ENCODE results near the gene ELAVL1.
"Not testable (repeated sequence)": the region's sequence is repeated elsewhere in the genome, so short reads cannot be mapped to it uniquely, and the experiment has no call there.

The ELAVL1 gene

GRCh38 chr19:7924241-7924640 is 81.2 kb downstream of the ELAVL1 start:
- no peak for DNase-seq (ENCODE audit: low read depth, low spot score)

- DNase-seq (ENCODE audit: low read depth, low spot score), result no peak
Observed at GRCh38 chr19:7923295-7924191, 81.9 kb downstream of the ELAVL1 start.

- DNase-seq (ENCODE audit: low read depth, low spot score), result no peak
Observed at GRCh38 chr19:7922836-7923195, 82.6 kb downstream of the ELAVL1 start.

- no peak for DNase-seq (ENCODE audit: low read depth, low spot score)
Observed at GRCh38 chr19:7921967-7922835, 83.2 kb downstream of the ELAVL1 start.

- no peak for DNase-seq (ENCODE audit: low read depth, low spot score)
Observed at GRCh38 chr19:7921302-7921966, 84.0 kb downstream of the ELAVL1 start.

GRCh38 chr19:7920519-7921301 is 84.7 kb downstream of the ELAVL1 start:
- peak; percentile 99 for DNase-seq (ENCODE audit: low read depth, low spot score)

- DNase-seq (ENCODE audit: low read depth, low spot score), result peak; percentile 91
Observed at GRCh38 chr19:7919610-7920518, 85.6 kb downstream of the ELAVL1 start, which contains the start of gene SNAPC2. SNAPC2 (plus strand) TSS chr19:7920338; CDS start chr19:7920367, 29 bp downstream.

GRCh38 chr19:7918615-7919421 is 86.6 kb downstream of the ELAVL1 start:
- no peak for DNase-seq (ENCODE audit: low read depth, low spot score)

- DNase-seq (ENCODE audit: low read depth, low spot score), result not testable (repeated sequence)
Observed at GRCh38 chr19:7918062-7918614, 87.3 kb downstream of the ELAVL1 start.

- DNase-seq (ENCODE audit: low read depth, low spot score), result no peak
Observed at GRCh38 chr19:7917267-7918061, 88.0 kb downstream of the ELAVL1 start.

GRCh38 chr19:7916955-7917266 is 88.5 kb downstream of the ELAVL1 start:
- no peak for DNase-seq (ENCODE audit: low read depth, low spot score)

GRCh38 chr19:7916103-7916954 is 89.1 kb downstream of the ELAVL1 start:
- DNase-seq (ENCODE audit: low read depth, low spot score), result no peak

- no peak for DNase-seq (ENCODE audit: low read depth, low spot score)
Observed at GRCh38 chr19:7915250-7916102, 90.0 kb downstream of the ELAVL1 start.

GRCh38 chr19:7914598-7915045 is 90.8 kb downstream of the ELAVL1 start, which contains the start of gene TGFBR3L:
TGFBR3L (plus strand) TSS chr19:7914830.
- no peak for DNase-seq (ENCODE audit: low read depth, low spot score)

- DNase-seq (ENCODE audit: low read depth, low spot score), result no peak
Observed at GRCh38 chr19:7914099-7914498, 91.3 kb downstream of the ELAVL1 start.

- no peak for DNase-seq (ENCODE audit: low read depth, low spot score)
Observed at GRCh38 chr19:7913652-7914051, 91.8 kb downstream of the ELAVL1 start.

Data from activated naive CD8-positive, alpha-beta T cell treated with anti-CD3 and anti-CD28 coated beads, Interleukin-2, amount 50 U/mL, for 16 hours (primary cell).